Activated CD4-positive, alpha-beta T cell treated with anti-CD3 and anti-CD28 coated beads for 4 hours (primary cell): ENCODE measurements around the gene SH2D3C.
"Not testable (repeated sequence)": the region's sequence is repeated elsewhere in the genome, so short reads cannot be mapped to it uniquely, and the experiment has no call there.

Source experiments
- DNase-seq, 2 donors: peaks; one replicate each; pipeline ENCODE4 v3.0.0-alpha.2; 2020

The SH2D3C gene

GRCh38 chr9:127765418-127765817 lies 13.0 kb downstream of the SH2D3C start:
- DNase-seq: no peak

- DNase-seq: no peak
These were observed 14.5 kb downstream of the SH2D3C start for GRCh38 chr9:127763918-127764384.

- DNase-seq: no peak
These were observed 16.3 kb downstream of the SH2D3C start for GRCh38 chr9:127762111-127762676.

GRCh38 chr9:127761491-127761956 lies 16.9 kb downstream of the SH2D3C start:
- DNase-seq: no peak

GRCh38 chr9:127761061-127761460 lies 17.4 kb downstream of the SH2D3C start:
- DNase-seq: no peak

GRCh38 chr9:127758843-127759242 lies 19.6 kb downstream of the SH2D3C start:
- no peak for DNase-seq

- DNase-seq: not testable (repeated sequence)
These were observed 21.7 kb downstream of the SH2D3C start for GRCh38 chr9:127756776-127757175.

- no peak for DNase-seq
These were observed 22.2 kb downstream of the SH2D3C start for GRCh38 chr9:127756233-127756632.

- DNase-seq: no peak
These were observed 23.1 kb downstream of the SH2D3C start for GRCh38 chr9:127755061-127756060.

- no peak for DNase-seq
These were observed 24.1 kb downstream of the SH2D3C start for GRCh38 chr9:127754099-127755060.

GRCh38 chr9:127753622-127754021 lies 24.8 kb downstream of the SH2D3C start:
- DNase-seq: no peak

- no peak for DNase-seq
These were observed 25.3 kb downstream of the SH2D3C start for GRCh38 chr9:127753148-127753547.

GRCh38 chr9:127751269-127752054 lies 27.0 kb downstream of the SH2D3C start:
- DNase-seq: no peak

- no peak for DNase-seq
These were observed 29.2 kb downstream of the SH2D3C start for GRCh38 chr9:127749090-127749787.

- peak in 1 of 2 donors; percentile 15 for DNase-seq
These were observed 31.4 kb downstream of the SH2D3C start for GRCh38 chr9:127746959-127747569.

GRCh38 chr9:127744398-127745110 lies 33.9 kb downstream of the SH2D3C start:
- DNase-seq: no peak

- no peak for DNase-seq
These were observed 35.9 kb downstream of the SH2D3C start for GRCh38 chr9:127742435-127743088.

GRCh38 chr9:127741831-127742434 lies 36.5 kb downstream of the SH2D3C start:
- no peak for DNase-seq
